ENCODE results near the gene WTIP. TPM values are rescaled to one million over a fixed set of nuclear protein-coding genes. Genes with fewer than 3 reads are reported as not detected.
A peak's percentile ranks its signal among the peaks of the same experiment; 100 is the strongest.

WTIP gene
- total RNA-seq, 1 experiment from 2014 or later, result 4.7 TPM

GRCh38 chr19:34519602-34520001, 38.0 kb downstream of the WTIP start:
- DNase-seq (ENCODE audit: low read depth, low spot score), result no peak
- in situ Hi-C loops (cut with HindIII; ENCODE audit: low pct_unique_long_range_greater_than_20kb, low sequenced_read_pairs), result no loop called here

GRCh38 chr19:34523408-34523807, 41.9 kb downstream of the WTIP start:
- in situ Hi-C loops (cut with HindIII; ENCODE audit: low pct_unique_long_range_greater_than_20kb, low sequenced_read_pairs), result no loop called here
- DNase-seq (ENCODE audit: low read depth, low spot score), result no peak

- in situ Hi-C loops (cut with HindIII; ENCODE audit: low pct_unique_long_range_greater_than_20kb, low sequenced_read_pairs), result no loop called here
- no peak for DNase-seq (ENCODE audit: low read depth, low spot score)
Observed at GRCh38 chr19:34525001-34525400, 43.4 kb downstream of the WTIP start.

GRCh38 chr19:34534206-34534605, 52.6 kb downstream of the WTIP start:
- in situ Hi-C loops (cut with HindIII; ENCODE audit: low pct_unique_long_range_greater_than_20kb, low sequenced_read_pairs), result no loop called here
- no peak for DNase-seq (ENCODE audit: low read depth, low spot score)

GRCh38 chr19:34539396-34539795, 57.8 kb downstream of the WTIP start:
- DNase-seq (ENCODE audit: low read depth, low spot score), result no peak
- in situ Hi-C loops (cut with HindIII; ENCODE audit: low pct_unique_long_range_greater_than_20kb, low sequenced_read_pairs), result no loop called here

DNA sequence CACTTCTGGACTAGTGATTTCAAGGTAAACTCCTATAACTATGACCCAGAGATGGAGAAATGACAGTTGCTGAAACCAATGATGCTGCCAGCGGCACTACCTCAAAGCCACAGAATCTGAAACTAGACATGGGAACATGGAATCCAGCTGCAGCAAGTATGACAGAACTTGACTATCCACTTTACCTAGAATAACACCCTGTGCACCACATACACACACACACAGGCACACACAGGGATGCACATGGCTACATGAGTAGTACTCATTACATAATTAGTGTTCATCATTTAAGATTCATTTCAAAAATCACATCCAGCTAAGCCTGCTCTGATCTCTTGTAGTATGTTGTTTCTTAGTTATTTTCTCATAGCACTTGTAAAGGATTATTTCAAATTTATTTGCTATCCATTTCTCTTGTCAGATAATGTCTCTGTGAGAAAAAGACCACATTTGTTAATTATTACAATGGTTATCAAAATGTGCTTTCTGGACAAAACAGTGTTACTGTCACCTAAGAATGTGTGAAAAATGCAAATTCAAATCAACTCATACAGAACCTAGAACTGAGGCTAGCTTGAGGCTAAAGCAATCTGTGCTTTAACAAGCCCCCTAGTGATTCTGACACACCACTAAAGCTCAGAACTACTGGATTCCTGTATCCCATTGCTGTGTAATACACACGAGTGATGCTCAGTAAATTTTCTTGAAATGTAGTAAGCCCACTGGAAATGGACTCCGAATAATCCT, 59.4 kb downstream of the WTIP start:
- in situ Hi-C loops (cut with HindIII; ENCODE audit: low pct_unique_long_range_greater_than_20kb, low sequenced_read_pairs), result no loop called here
- no peak for DNase-seq (ENCODE audit: low read depth, low spot score)

- in situ Hi-C loops (cut with HindIII; ENCODE audit: low pct_unique_long_range_greater_than_20kb, low sequenced_read_pairs), result no loop called here
Observed at GRCh38 chr19:34549833-34550232, 68.3 kb downstream of the WTIP start.

GRCh38 chr19:34555447-34555846, 73.9 kb downstream of the WTIP start:
- in situ Hi-C loops (cut with HindIII; ENCODE audit: low pct_unique_long_range_greater_than_20kb, low sequenced_read_pairs), result no loop called here

More at GRCh38 chr19:34549833-34550232, 68.3 kb downstream of the WTIP start:
- no peak for DNase-seq (ENCODE audit: low read depth, low spot score)

GRCh38 chr19:34556488-34556887, 74.9 kb downstream of the WTIP start:
- DNase-seq (ENCODE audit: low read depth, low spot score), result peak; percentile 41
- in situ Hi-C loops (cut with HindIII; ENCODE audit: low pct_unique_long_range_greater_than_20kb, low sequenced_read_pairs), result no loop called here

More at GRCh38 chr19:34555447-34555846, 73.9 kb downstream of the WTIP start:
- peak; percentile 52 for DNase-seq (ENCODE audit: low read depth, low spot score)

- no peak for DNase-seq (ENCODE audit: low read depth, low spot score)
- in situ Hi-C loops (cut with HindIII; ENCODE audit: low pct_unique_long_range_greater_than_20kb, low sequenced_read_pairs), result no loop called here
Observed at GRCh38 chr19:34559045-34559444, 77.5 kb downstream of the WTIP start.

DNA sequence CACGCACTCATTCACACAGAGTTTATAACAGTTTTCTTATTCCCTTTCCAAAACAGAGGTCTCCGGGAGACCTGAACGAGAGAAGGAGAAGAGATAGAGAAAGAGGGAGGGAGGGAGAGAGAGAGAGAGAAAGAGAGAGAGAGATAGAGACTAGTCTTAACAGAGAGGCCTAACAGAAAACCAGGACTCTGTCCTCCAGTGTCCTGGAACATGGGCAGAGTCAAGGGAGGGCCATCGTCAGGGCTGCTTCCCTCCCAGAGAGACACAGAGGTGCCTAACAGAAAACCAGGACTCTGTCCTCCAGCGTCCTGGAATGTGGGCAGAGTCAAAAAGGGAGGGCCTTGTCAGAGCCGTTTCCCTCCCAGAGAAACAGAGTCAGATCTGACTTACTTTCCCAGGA, 78.7 kb downstream of the WTIP start:
- in situ Hi-C loops (cut with HindIII; ENCODE audit: low pct_unique_long_range_greater_than_20kb, low sequenced_read_pairs), result no loop called here
- DNase-seq (ENCODE audit: low read depth, low spot score), result no peak

Other genes starting within 250 kb of the WTIP start
- 14.3 and 17.1 TPM in 2 replicates for gene GARRE1, start 227.2 kb upstream of the WTIP start, total RNA-seq (2014; rRNA removed; shearing (Covaris generic))
- 177 and 191 TPM in 2 replicates for gene GPI, start 116.6 kb upstream of the WTIP start, total RNA-seq (2014; rRNA removed; shearing (Covaris generic))
- 17.5 and 18.6 TPM in 2 replicates for gene PDCD2L, start 77.4 kb upstream of the WTIP start, total RNA-seq (2014; rRNA removed; shearing (Covaris generic))
- 298 and 299 TPM in 2 replicates for gene UBA2, start 53.4 kb upstream of the WTIP start, total RNA-seq (2014; rRNA removed; shearing (Covaris generic))
- not detected in 2 replicates for gene SCGB2B2, start 195.4 kb downstream of the WTIP start, total RNA-seq (2014; rRNA removed; shearing (Covaris generic))
- 22.1 and 22.7 TPM in 2 replicates for gene ZNF302, start 195.9 kb downstream of the WTIP start, total RNA-seq (2014; rRNA removed; shearing (Covaris generic))

All from SK-MEL-5 (cell line).